K562 (cell line): ENCODE measurements around the gene TBX1. TPM values are rescaled to one million over a fixed set of nuclear protein-coding genes. Genes with fewer than 3 reads are reported as not detected.
A peak's percentile ranks its signal among the peaks of the same experiment; 100 is the strongest.

Experiments used
- ATAC-seq: fragments of 200-7000 bp; cut with Tn5 transposase; 3 replicates; pipeline ENCODE4 v1.9.1; 2020; ENCODE audit warnings: moderate library complexity
- BruUV-seq: library from RNA; stranded (reverse); fragments of 400-500 nt; replicated peaks from 2 replicates; lab custom pipeline; 2021; lab: Mats Ljungman, UMichigan
- CTCF ChIA-PET: fragments of 300-600 bp; formaldehyde crosslinking; extraction: SDS; loops from one replicate; lab custom pipeline; 2021; ENCODE audit warnings: low intra/inter-chr PET ratio; lab: Yijun Ruan, JAX
- POLR2A ChIA-PET: fragments of 300-600, 350-650 bp; sonication (Branson Sonifier 250); formaldehyde crosslinking; extraction: SDS; loops from one replicate; lab custom pipeline; 2021; ENCODE audit warnings: antibody characterized with exemption, inconsistent platforms; lab: Yijun Ruan, JAX
- DNase-seq, 4 experiments: peaks; one replicate each; pipeline versions ENCODE4 v3.0.0 to v3.0.0-alpha.2; 2011 to 2018; ENCODE audit warnings: low spot score in 3 of 4, mixed read lengths in 3 of 4; ENCODE audit errors: extremely low read depth in 1 of 4
- FAIRE-seq: peaks from 2 replicates; lab custom pipeline; 2011; peaks lifted over from hg19 to GRCh38; lab: Jason Lieb, UNC
- H2AFZ ChIP-seq: 2 replicates; pipeline ENCODE4 v1.6.0; 2011; ENCODE audit warnings: low read depth, low read length, control low read depth, inconsistent platforms
- H3K27ac ChIP-seq: fragments of 200-600 bp; 3 replicates; pipeline ENCODE4 v1.8.0; 2011; ENCODE audit warnings: low read depth, mild to moderate bottlenecking, control low read depth, inconsistent platforms, low read length, moderate library complexity, mixed read lengths; ENCODE audit errors: extremely low read depth
- H3K27me3 ChIP-seq, 2 experiments: fragments of 300-600 bp in 1 of 2; 2 replicates in 1 of 2; 3 replicates in 1 of 2; pipeline versions ENCODE4 v1.6.0 to v1.8.0; 2011; ENCODE audit warnings: inconsistent platforms in 2 of 2, low read length in 2 of 2, mild to moderate bottlenecking in 1 of 2, mixed read lengths in 1 of 2, moderate library complexity in 1 of 2; ENCODE audit not compliant: control insufficient read depth in 2 of 2, insufficient read depth in 2 of 2
- H3K36me3 ChIP-seq: fragments of 300-600 bp; 3 replicates; pipeline ENCODE4 v1.8.0; 2011; ENCODE audit warnings: mild to moderate bottlenecking, low read length, inconsistent platforms; ENCODE audit not compliant: control insufficient read depth, insufficient read depth
- H3K4me1 ChIP-seq, 2 experiments: fragments of 200-600 bp in 1 of 2; replicated peaks in 1 of 2; 2 replicates in 1 of 2; 3 replicates in 1 of 2; pipeline versions ENCODE4 v1.5.1 to v1.8.0; 2011; ENCODE audit warnings: inconsistent platforms in 2 of 2, low read length in 2 of 2, mild to moderate bottlenecking in 1 of 2, mixed read lengths in 1 of 2, moderate library complexity in 1 of 2; ENCODE audit not compliant: control insufficient read depth in 2 of 2, insufficient read depth in 2 of 2
- H3K4me2 ChIP-seq: 2 replicates; pipeline ENCODE4 v1.6.1; 2011; ENCODE audit warnings: low read length, control low read depth, inconsistent platforms, mixed read lengths; ENCODE audit not compliant: insufficient read depth
- H3K4me3 ChIP-seq: fragments of 200-600 bp; sonication (generic), shearing (Covaris generic); 2 replicates; pipeline ENCODE4 v1.5.1; 2016; ENCODE audit warnings: control low read depth, inconsistent platforms
- H3K79me2 ChIP-seq: fragments of 200-600 bp; 3 replicates; pipeline ENCODE4 v1.8.0; 2011; ENCODE audit warnings: low read length, inconsistent platforms; ENCODE audit not compliant: control insufficient read depth, insufficient read depth
- H3K9ac ChIP-seq, 2 experiments: 2 replicates each; pipeline versions ENCODE4 v1.6.0 to v1.6.1; 2011; ENCODE audit warnings: low read depth in 2 of 2, low read length in 2 of 2, control low read depth in 1 of 2, inconsistent platforms in 1 of 2, mild to moderate bottlenecking in 1 of 2, mixed read lengths in 1 of 2; ENCODE audit not compliant: insufficient read depth in 1 of 2
- H3K9me1 ChIP-seq: one replicate; pipeline ENCODE4 v1.6.0; 2011; ENCODE audit warnings: inconsistent platforms, mild to moderate bottlenecking, low read length, moderate library complexity; ENCODE audit not compliant: control insufficient read depth, insufficient read depth
- H3K9me3 ChIP-seq: replicated peaks from 2 replicates; pipeline ENCODE4 v1.5.1; 2011; ENCODE audit warnings: low read depth, low read length, inconsistent platforms; ENCODE audit not compliant: control insufficient read depth, insufficient read depth
- H4K20me1 ChIP-seq: replicated peaks from 2 replicates; pipeline ENCODE4 v1.6.1; 2011; ENCODE audit warnings: low read length, inconsistent platforms, mixed read lengths; ENCODE audit not compliant: control insufficient read depth, insufficient read depth
- ATF1 ChIP-seq, 2 experiments: fragments of 450-650 bp in 1 of 2; IDR thresholded peaks; 2 replicates each; pipeline ENCODE4 v1.6.1; 2016; ENCODE audit warnings: missing compliant biosample characterization in 1 of 2, missing genetic modification characterization in 1 of 2
- CBX3 ChIP-seq, 2 experiments: IDR thresholded peaks; 1 replicate in 1 of 2; 2 replicates in 1 of 2; pipeline ENCODE4 v1.6.1; 2012; ENCODE audit warnings: inconsistent platforms in 2 of 2, low read length in 2 of 2, borderline replicate concordance in 1 of 2, control low read depth in 1 of 2
- CTCFL ChIP-seq: IDR thresholded peaks from 2 replicates; pipeline ENCODE4 v1.6.1; 2011; ENCODE audit warnings: borderline replicate concordance, low read depth, mild to moderate bottlenecking, moderate library complexity, low read length; ENCODE audit not compliant: insufficient read depth, poor library complexity, severe bottlenecking
- ETV6 ChIP-seq, 3 experiments: fragments of 150-350 bp in 1 of 3; sonication (generic) in 1 of 3; formaldehyde crosslinking in 1 of 3; IDR thresholded peaks; 2 replicates each; pipeline versions ENCODE4 v1.6.1 to v1.8.0; 2014 to 2022; ENCODE audit warnings: borderline replicate concordance in 2 of 3, low read depth in 2 of 3, antibody characterized with exemption in 1 of 3, low read length in 1 of 3, mild to moderate bottlenecking in 1 of 3, missing genetic modification reagents in 1 of 3
- GATAD2A ChIP-seq: fragments of 450-650 bp; IDR thresholded peaks from 2 replicates; pipeline ENCODE4 v1.6.1; 2017
- HMGN3 ChIP-seq: IDR thresholded peaks from 2 replicates; pipeline ENCODE4 v1.6.1; 2011; ENCODE audit warnings: borderline replicate concordance, low read depth, mild to moderate bottlenecking, mixed read lengths, low read length; ENCODE audit not compliant: insufficient read length; ENCODE audit errors: extremely low read depth
- JUNB ChIP-seq: fragments of 450-650 bp; formaldehyde crosslinking; conservative IDR thresholded peaks from 2 replicates; pipeline ENCODE4 v1.4.0; 2020; ENCODE audit warnings: mild to moderate bottlenecking
- MCM3 ChIP-seq: fragments of 450-650 bp; IDR thresholded peaks from 2 replicates; pipeline ENCODE4 v1.6.1; 2016
- PHF8 ChIP-seq: fragments of 200-600 bp; sonication (generic); IDR thresholded peaks from 2 replicates; pipeline ENCODE4 v1.6.1; 2012; ENCODE audit warnings: mixed run types, mild to moderate bottlenecking, inconsistent platforms, low read length, moderate library complexity, borderline replicate concordance
- POLR2B ChIP-seq: fragments of 450-650 bp; IDR thresholded peaks from 2 replicates; pipeline ENCODE4 v1.6.1; 2018; ENCODE audit warnings: low read depth; ENCODE audit not compliant: partially characterized antibody
- RBM39 ChIP-seq: fragments of 200-400 bp; formaldehyde crosslinking; optimal IDR thresholded peaks from 2 replicates; pipeline ENCODE3; 2018; ENCODE audit warnings: low read depth, low read length
- ZBED1 ChIP-seq: IDR thresholded peaks from 2 replicates; pipeline ENCODE4 v1.6.1; 2014
- ZNF384 ChIP-seq: IDR thresholded peaks from 2 replicates; pipeline ENCODE4 v1.6.1; 2012; ENCODE audit warnings: low read depth, low read length, improper control_type of control experiment
- ZZZ3 ChIP-seq: fragments of 450-650 bp; IDR thresholded peaks from 2 replicates; pipeline ENCODE4 v1.6.1; 2016; ENCODE audit warnings: antibody characterized with exemption, mild to moderate bottlenecking, moderate library complexity
- WGBS: fragments of 100-300 bp; shearing (Covaris generic); methylation state at CpG from one replicate; pipeline ENCODE4 v1.1.6; 2016; ENCODE audit warnings: low coverage, mixed read lengths; ENCODE audit not compliant: insufficient coverage; ENCODE audit errors: missing lambda C conversion rate; 5-methylcytosine and 5-hydroxymethylcytosine counted together
- in situ Hi-C: fragments of 300-500 bp; cut with MboI; formaldehyde crosslinking; loops from 4 replicates; pipeline ENCODE4 v1.15.0; 2018; ENCODE audit warnings: inconsistent platforms, mixed read lengths
- intact Hi-C: fragments of 100-400 bp; cut with micrococcal nuclease; formaldehyde crosslinking; loops from 2 replicates; pipeline ENCODE4 v1.14.2; 2022
- polyA plus RNA-seq, 8 experiments: library from polyadenylated mRNA; depleted of rRNA in 4 of 8; stranded (reverse) in 5 of 8; unstranded in 3 of 8; fragments of >200 nt; fragmentation: Nextera tagmentation in 2 of 8; fragmentation: Illumina TruSeq in 1 of 8; extraction: Ambion mirVana in 2 of 8; extraction: Trizol in 1 of 8; gene quantifications; 2 replicates each; pipeline versions ENCODE4 v1.2.1 to v1.2.3, GENCODE V29; 2011 to 2014; ENCODE audit warnings: inconsistent platforms in 1 of 8, missing spikeins in 1 of 8
- total RNA-seq, 7 experiments: library from RNA; depleted of rRNA in 6 of 7; stranded (reverse); fragments of >200 nt in 6 of 7; fragmentation: Illumina TruSeq in 2 of 7; extraction: Trizol in 2 of 7; gene quantifications; 2 replicates each; pipeline versions ENCODE4 v1.2.1 to v1.2.3, GENCODE V29; 2011 to 2021; ENCODE audit warnings: low replicate concordance in 1 of 7

TBX1 gene
- total and polyA plus RNA-seq, 9 of the 15 experiments (the other 6 are each of a cell fraction or from before 2014, with no cell fraction given): 0.07 to 35.0 (median 3.9) TPM

GRCh38 chr22:19753996-19754700 is 6.4 kb upstream of the TBX1 start:
- Histone ChIP-seq H3K79me2 (no peaks in the 10 kb centered on the region), H3K9ac (peak overlapping the region in 1 of 2 experiments; percentile 21; a peak in 1 of 4 replicates), H3K27me3 (peaks cover 59 to 91% of the 10 kb centered on the region in 2 experiments; a peak in 4 of 5 replicates), H2AFZ (no peak overlapping the region), H4K20me1 (peaks cover 63% of the 10 kb centered on the region), H3K4me2 (no peak overlapping the region), H3K4me3 (no peak overlapping the region), H3K36me3 (no peaks in the 10 kb centered on the region), H3K27ac (no peak overlapping the region)
- no TSS peak for BruUV-seq
- in situ Hi-C loops: no loop called here
- FAIRE-seq: no peak
- TF ChIP-seq POLR2B (no peak), PHF8 (0 out of 2 replicates have a peak, but pooled peaks have one; percentile 5), ZNF384 (no peak), CTCFL (peak; percentile 72), ZBED1 (0 out of 2 replicates have a peak, but pooled peaks have one; percentile 50), GATAD2A (no peak), ATF1 (CRISPR knock-in tag; IDR thresholded peaks at IDR 0.05) (0 out of 2 replicates have a peak, but pooled peaks have one; percentile 36), ATF1 (tag; IDR thresholded peaks at IDR 0.05) (no peak), RBM39 (peak; percentile 25), HMGN3 (no peak), ZZZ3 (no peak), CBX3 (IDR thresholded peaks at IDR 0.05; ENCODE audit: borderline replicate concordance in 1 of 2, low read length in 2 of 2) (peak in 1 of 2 experiments; percentile 36; a peak in 1 of 3 replicates), ETV6 (IDR thresholded peaks at IDR 0.05; ENCODE audit: borderline replicate concordance in 1 of 2, low read depth in 2 of 2, low read length in 1 of 2) (no peak), ETV6 (CRISPR knock-in tag; IDR thresholded peaks at IDR 0.05; ENCODE audit: borderline replicate concordance) (no peak), JUNB (CRISPR knock-in tag) (no peak), MCM3 (peak; percentile 43; the same call in 1 of the 2 replicates)
- TF ChIP-seq, all 486 proteins: peak for 7
- CTCF ChIA-PET: interaction anchor here (1.7 kb wide), 1 partner anchor 24 kb away, joined by 10 read pairs; no protein-coding TSS in a partner anchor
- Histone ChIP-seq H3K9me1 (no peaks in the 10 kb centered on the region), H3K9me3 (no peaks in the 10 kb centered on the region; the same call in 1 of the 2 replicates), H3K4me1 (peaks cover 13 to 80% of the 10 kb centered on the region in 2 experiments)
- 4% methylated on average over 14 of the region's 14 CpGs for WGBS
- intact Hi-C loops: no loop called here
- DNase-seq (peak in 2 of 4 experiments; percentile 56 to 64), ATAC-seq (no peak)
- POLR2A ChIA-PET: interaction anchor here (0.6 to 4.5 kb wide), 15 partner anchors 10 to 360 kb away, joined by 3 to 37 read pairs (median 4); no protein-coding TSS in a partner anchor
